GM18868 (cell line): ENCODE results near the gene FADS3.

Source experiments
- ATAC-seq: cut with Tn5 transposase; IDR thresholded peaks from one replicate; pipeline ENCODE4 v1.9.1; 2021; ENCODE audit warnings: mild to moderate bottlenecking, moderate library complexity; ENCODE audit not compliant: unreplicated experiment

The FADS3 gene

GRCh38 chr11:61862714-61863547 lies 28.4 kb downstream of the FADS3 start:
- no peak for ATAC-seq

GRCh38 chr11:61861634-61862033 lies 29.7 kb downstream of the FADS3 start:
- no peak for ATAC-seq

- ATAC-seq, result no peak
Observed at GRCh38 chr11:61860054-61860903, 31.1 kb downstream of the FADS3 start.

GRCh38 chr11:61855939-61856680 lies 35.2 kb downstream of the FADS3 start:
- no peak for ATAC-seq

- ATAC-seq, result no peak
Observed at GRCh38 chr11:61854966-61855714, 36.2 kb downstream of the FADS3 start.

GRCh38 chr11:61854206-61854895 lies 37.0 kb downstream of the FADS3 start:
- ATAC-seq, result no peak

GRCh38 chr11:61853698-61854169 lies 37.6 kb downstream of the FADS3 start:
- ATAC-seq, result no peak

- no peak for ATAC-seq
Observed at GRCh38 chr11:61851900-61852295, 39.4 kb downstream of the FADS3 start.

GRCh38 chr11:61851113-61851899 lies 40.0 kb downstream of the FADS3 start:
- ATAC-seq, result no peak

- ATAC-seq, result no peak
Observed at GRCh38 chr11:61850687-61851086, 40.7 kb downstream of the FADS3 start.

GRCh38 chr11:61848631-61849030 lies 42.7 kb downstream of the FADS3 start:
- ATAC-seq, result no peak

- no peak for ATAC-seq
Observed at GRCh38 chr11:61847914-61848581, 43.3 kb downstream of the FADS3 start.

GRCh38 chr11:61846362-61847020 lies 44.9 kb downstream of the FADS3 start:
- no peak for ATAC-seq

GRCh38 chr11:61844909-61845565 lies 46.3 kb downstream of the FADS3 start:
- ATAC-seq, result no peak

- ATAC-seq, result no peak
Observed at GRCh38 chr11:61842528-61842820, 48.9 kb downstream of the FADS3 start.

GRCh38 chr11:61841636-61842527 lies 49.5 kb downstream of the FADS3 start:
- no peak for ATAC-seq

GRCh38 chr11:61840371-61840770 lies 51.0 kb downstream of the FADS3 start:
- ATAC-seq, result no peak
